Activated T-helper 1 cell treated with anti-CD3 and anti-CD28 coated beads, Interleukin-12 subunit alpha, Interleukin-12 subunit beta, Interleukin-2, Interleukin-4 antibody, amounts not matched to agents 30 ng/mL and 10 ng/mL and 1 ng/mL, durations not matched to agents 14 hours and 24 hours and 36 hours (primary cell): ENCODE data around the gene LRRC41. TPM values are rescaled to one million over a fixed set of nuclear protein-coding genes. Genes with fewer than 3 reads are reported as not detected.
"Not testable (repeated sequence)": the region's sequence is repeated elsewhere in the genome, so short reads cannot be mapped to it uniquely, and the experiment has no call there.

Source experiments
- DNase-seq: peaks from one replicate; pipeline ENCODE4 v3.0.0; 2021; ENCODE audit warnings: low spot score
- H3K27ac Mint-ChIP-seq: one replicate; pipeline ENCODE4 v1.8.0; 2021; ENCODE audit warnings: mild to moderate bottlenecking, mixed read lengths
- H3K27me3 Mint-ChIP-seq: one replicate; pipeline ENCODE4 v1.8.0; 2022; ENCODE audit warnings: mild to moderate bottlenecking, moderate library complexity, mixed read lengths; ENCODE audit not compliant: insufficient read depth
- H3K36me3 Mint-ChIP-seq: one replicate; pipeline ENCODE4 v1.8.0; 2021; ENCODE audit warnings: low read depth, mixed read lengths
- H3K4me1 Mint-ChIP-seq: one replicate; pipeline ENCODE4 v1.8.0; 2021; ENCODE audit warnings: low read depth, mixed read lengths
- H3K4me3 Mint-ChIP-seq: one replicate; pipeline ENCODE4 v1.8.0; 2021; ENCODE audit warnings: mild to moderate bottlenecking, moderate library complexity, mixed read lengths
- H3K9me3 Mint-ChIP-seq: one replicate; pipeline ENCODE4 v1.8.0; 2021; ENCODE audit warnings: mixed read lengths
- intact Hi-C: fragments of 100-400 bp; cut with micrococcal nuclease; formaldehyde crosslinking; loops from one replicate; pipeline ENCODE4 v1.15.1; 2024
- total RNA-seq: library from RNA; stranded (reverse); gene quantifications from 2 replicates; pipeline ENCODE4 v1.2.3, GENCODE V29; 2022

LRRC41 gene
- 62.1 and 62.6 TPM in 2 replicates for total RNA-seq

DNA sequence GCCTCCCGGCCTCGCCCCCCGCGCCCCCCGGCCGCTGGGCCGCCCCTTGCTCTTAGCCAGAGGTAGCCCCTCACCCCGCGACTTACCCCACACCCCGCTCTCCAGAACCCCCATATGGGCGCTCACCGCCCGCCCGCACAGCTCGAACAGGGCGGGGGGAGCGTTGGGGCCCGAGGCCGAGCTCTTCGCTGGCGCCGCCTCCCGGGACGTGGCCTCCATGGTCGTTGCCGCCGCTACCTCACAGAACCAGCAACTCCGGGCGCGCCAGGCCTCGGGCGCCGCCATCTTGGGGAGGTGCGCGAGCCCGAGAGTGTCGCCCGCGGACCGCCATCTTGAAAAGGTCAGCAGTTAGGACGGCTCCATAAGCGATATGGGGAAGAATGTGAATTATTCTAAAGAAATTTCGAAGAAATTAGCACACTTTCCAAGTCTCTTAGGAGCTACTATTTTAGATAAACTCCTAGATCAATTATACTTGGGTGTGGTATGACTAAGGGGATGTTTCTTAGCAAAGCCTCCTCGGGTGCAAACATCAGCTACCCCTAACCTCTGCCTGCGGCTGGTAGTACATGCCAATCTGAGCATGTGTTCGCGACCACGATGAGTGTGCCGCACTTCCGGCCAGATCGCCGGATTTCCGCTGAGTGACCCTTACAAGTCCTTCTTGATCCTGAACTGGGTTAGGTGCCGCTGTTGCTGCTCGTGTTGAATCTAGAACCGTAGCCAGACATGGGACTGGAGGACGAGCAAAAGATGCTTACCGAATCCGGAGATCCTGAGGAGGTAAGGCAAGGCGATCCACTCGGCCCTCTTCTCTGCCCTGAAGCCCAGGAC is at the start of gene LRRC41, which contains the start of gene UQCRH:
Gene LRRC41 (minus strand): TSS at position 579 of the 834 bp plus-strand sequence. CDS start 294 bp downstream, at position 285.
Gene UQCRH (plus strand): TSS at position 661 of the 834 bp plus-strand sequence. CDS start 69 bp downstream, at position 730.
- intact Hi-C loops: loop anchor here (1.0 to 5.0 kb wide), 7 partner anchors 37 to 811 kb away; partner anchors contain the start of genes EFCAB14, MAST2, NSUN4 and RAD54L
- no peaks in the 10 kb centered on the region for H3K9me3 Mint-ChIP-seq
- peak within 1 kb of the TSS; percentile 99 for H3K27ac Mint-ChIP-seq
- H3K4me1 Mint-ChIP-seq: peaks cover 35% of the 10 kb centered on the region
- no peaks in the 10 kb centered on the region for H3K27me3 Mint-ChIP-seq
- peaks cover 19% of the 10 kb centered on the region for H3K36me3 Mint-ChIP-seq
- peak; percentile 92 for DNase-seq
- peak within 1 kb of the TSS; percentile 100 for H3K4me3 Mint-ChIP-seq

DNA sequence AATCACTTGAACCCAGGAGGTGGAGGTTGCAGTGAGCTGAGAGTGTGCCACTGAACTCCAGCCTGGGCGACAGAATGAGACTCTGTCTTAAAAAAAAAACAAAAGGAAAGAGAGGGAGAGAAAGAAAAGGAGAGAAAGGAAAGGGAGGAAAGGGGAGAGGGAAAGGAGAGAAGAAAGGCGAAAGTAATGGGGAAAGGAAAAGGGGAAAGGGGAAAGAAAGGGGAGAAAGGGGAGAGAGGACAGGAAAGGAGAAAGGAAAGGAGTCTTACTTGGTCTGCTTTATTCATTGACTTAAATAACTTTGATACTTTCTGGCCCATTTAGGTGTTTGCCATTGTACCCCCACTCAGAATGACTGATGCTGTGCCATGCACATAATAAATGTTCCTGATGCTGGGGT is 48.9 kb upstream of the LRRC41 start:
- intact Hi-C loops: no loop called here
- Mint-ChIP-seq H3K4me3 (no peak overlapping the region), H3K27me3 (no peaks in the 10 kb centered on the region), H3K36me3 (peaks cover 42% of the 10 kb centered on the region), H3K27ac (no peak overlapping the region), H3K4me1 (peaks cover 11% of the 10 kb centered on the region), H3K9me3 (no peaks in the 10 kb centered on the region)
- DNase-seq: no peak

GRCh38 chr1:46345281-46345680 is 41.9 kb upstream of the LRRC41 start:
- Mint-ChIP-seq H3K4me3 (no peak overlapping the region), H3K36me3 (peaks cover 54% of the 10 kb centered on the region), H3K27me3 (no peaks in the 10 kb centered on the region), H3K27ac (no peak overlapping the region), H3K9me3 (no peaks in the 10 kb centered on the region), H3K4me1 (peaks cover 44% of the 10 kb centered on the region)
- intact Hi-C loops: no loop called here
- DNase-seq: no peak

DNA sequence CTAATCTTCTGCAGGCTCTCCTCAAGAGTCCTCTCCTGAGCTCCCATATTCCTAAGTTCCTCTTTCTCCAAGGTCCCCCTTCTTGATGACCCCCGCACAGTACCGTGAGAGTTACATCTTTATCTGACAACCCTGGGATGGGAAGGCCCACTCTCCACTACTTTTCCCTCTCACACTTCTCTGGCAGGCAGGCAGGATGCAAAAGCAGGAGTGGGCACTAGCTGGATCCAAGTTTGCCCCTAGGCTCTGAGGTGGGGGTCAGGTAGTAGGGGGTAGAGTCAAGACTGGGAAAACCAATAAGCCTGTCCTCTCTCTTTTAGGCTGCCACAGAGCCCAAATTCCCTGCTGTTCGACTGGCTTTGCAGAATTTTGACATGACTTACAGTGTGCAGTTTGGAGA is 41.1 kb upstream of the LRRC41 start:
- H3K9me3 Mint-ChIP-seq: no peaks in the 10 kb centered on the region
- no peak overlapping the region for H3K27ac Mint-ChIP-seq
- no peak for DNase-seq
- peaks cover 50% of the 10 kb centered on the region for H3K36me3 Mint-ChIP-seq
- intact Hi-C loops: loop anchor here (5.0 kb wide), 1 partner anchor 212 kb away; the partner anchor contains the start of gene PIK3R3
- no peak overlapping the region for H3K4me3 Mint-ChIP-seq
- no peaks in the 10 kb centered on the region for H3K27me3 Mint-ChIP-seq
- H3K4me1 Mint-ChIP-seq: peaks cover 48% of the 10 kb centered on the region

GRCh38 chr1:46343705-46344104 is 40.3 kb upstream of the LRRC41 start:
- peaks cover 48% of the 10 kb centered on the region for H3K36me3 Mint-ChIP-seq
- intact Hi-C loops: loop anchor here (5.0 kb wide), 1 partner anchor 211 kb away; the partner anchor contains the start of gene PIK3R3
- H3K4me1 Mint-ChIP-seq: peaks cover 51% of the 10 kb centered on the region
- H3K4me3 Mint-ChIP-seq: no peak overlapping the region
- no peaks in the 10 kb centered on the region for H3K27me3 Mint-ChIP-seq
- DNase-seq: no peak
- no peaks in the 10 kb centered on the region for H3K9me3 Mint-ChIP-seq
- H3K27ac Mint-ChIP-seq: peak overlapping the region; percentile 53

GRCh38 chr1:46343351-46343695 is 39.9 kb upstream of the LRRC41 start:
- H3K27ac Mint-ChIP-seq: peak overlapping the region; percentile 53
- no peak for DNase-seq
- peaks cover 49% of the 10 kb centered on the region for H3K4me1 Mint-ChIP-seq
- H3K27me3 Mint-ChIP-seq: no peaks in the 10 kb centered on the region
- intact Hi-C loops: loop anchor here (5.0 kb wide), 1 partner anchor 211 kb away; the partner anchor contains the start of gene PIK3R3
- H3K4me3 Mint-ChIP-seq: peak overlapping the region; percentile 28
- H3K9me3 Mint-ChIP-seq: no peaks in the 10 kb centered on the region
- H3K36me3 Mint-ChIP-seq: peaks cover 48% of the 10 kb centered on the region

DNA sequence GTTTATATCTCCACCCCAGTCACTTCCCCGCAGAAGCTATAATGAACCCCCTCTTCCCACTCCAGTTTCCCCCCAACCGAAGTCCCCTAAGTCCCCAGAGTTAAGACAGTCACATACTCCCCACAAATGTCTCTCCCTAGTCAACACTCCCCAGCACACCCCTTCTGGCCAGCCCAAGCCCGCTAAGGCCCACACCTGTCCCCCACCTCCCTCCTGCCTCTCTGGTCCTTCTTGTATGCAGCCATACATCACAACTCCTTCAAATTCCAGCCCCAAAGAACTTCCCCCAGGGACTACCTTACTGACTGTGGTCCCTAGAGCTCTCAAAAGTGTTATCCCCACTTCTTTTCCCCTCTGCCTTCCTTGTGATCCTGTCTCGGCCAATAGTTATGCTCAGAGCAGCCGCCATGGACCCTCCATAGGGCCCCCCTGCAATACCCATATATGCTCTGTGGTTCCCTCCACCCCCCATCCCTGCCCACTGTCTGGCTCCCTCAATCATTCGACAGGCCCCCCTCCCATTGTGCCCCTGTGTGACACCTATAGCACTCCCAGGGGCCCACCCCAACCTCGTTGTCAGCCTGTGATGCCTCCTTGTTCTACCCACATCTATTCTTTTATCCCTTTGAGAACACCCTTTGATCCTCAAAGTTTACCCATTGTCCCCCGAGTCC is 39.4 kb upstream of the LRRC41 start:
- H3K27ac Mint-ChIP-seq: peak overlapping the region; percentile 100
- no peak for DNase-seq
- intact Hi-C loops: loop anchor here (5.0 kb wide), 1 partner anchor 211 kb away; the partner anchor contains the start of gene PIK3R3
- peaks cover 43% of the 10 kb centered on the region for H3K36me3 Mint-ChIP-seq
- H3K4me1 Mint-ChIP-seq: peaks cover 44% of the 10 kb centered on the region
- no peaks in the 10 kb centered on the region for H3K27me3 Mint-ChIP-seq
- H3K9me3 Mint-ChIP-seq: no peaks in the 10 kb centered on the region
- peak overlapping the region; percentile 100 for H3K4me3 Mint-ChIP-seq

- H3K27me3 Mint-ChIP-seq: no peaks in the 10 kb centered on the region
- DNase-seq: no peak
- H3K4me1 Mint-ChIP-seq: peaks cover 39% of the 10 kb centered on the region
- peak overlapping the region; percentile 100 for H3K27ac Mint-ChIP-seq
- intact Hi-C loops: loop anchor here (5.0 kb wide), 1 partner anchor 210 kb away; the partner anchor contains the start of gene PIK3R3
- no peaks in the 10 kb centered on the region for H3K9me3 Mint-ChIP-seq
- peak overlapping the region; percentile 100 for H3K4me3 Mint-ChIP-seq
- H3K36me3 Mint-ChIP-seq: peaks cover 38% of the 10 kb centered on the region
These were observed 38.8 kb upstream of the LRRC41 start for GRCh38 chr1:46342084-46342656.

GRCh38 chr1:46341222-46342083 is 38.0 kb upstream of the LRRC41 start:
- peaks cover 39% of the 10 kb centered on the region for H3K4me1 Mint-ChIP-seq
- no peak for DNase-seq
- H3K9me3 Mint-ChIP-seq: no peaks in the 10 kb centered on the region
- no peaks in the 10 kb centered on the region for H3K27me3 Mint-ChIP-seq
- H3K27ac Mint-ChIP-seq: peak overlapping the region; percentile 100
- peaks cover 33% of the 10 kb centered on the region for H3K36me3 Mint-ChIP-seq
- peak overlapping the region; percentile 100 for H3K4me3 Mint-ChIP-seq
- intact Hi-C loops: loop anchor here (2.0 to 5.0 kb wide), 2 partner anchors 209 to 655 kb away; partner anchors contain the start of genes GPBP1L1 and PIK3R3

- intact Hi-C loops: loop anchor here (1.0 to 5.0 kb wide), 6 partner anchors 8 to 757 kb away; partner anchors contain the start of genes GPBP1L1, LRRC41, PIK3R3 and RAD54L
- peak; percentile 83 for DNase-seq
- H3K9me3 Mint-ChIP-seq: no peaks in the 10 kb centered on the region
- no peaks in the 10 kb centered on the region for H3K27me3 Mint-ChIP-seq
- peak within 1 kb of the TSS; percentile 100 for H3K27ac Mint-ChIP-seq
- H3K36me3 Mint-ChIP-seq: peaks cover 29% of the 10 kb centered on the region
- peak within 1 kb of the TSS; percentile 100 for H3K4me3 Mint-ChIP-seq
- H3K4me1 Mint-ChIP-seq: peaks cover 39% of the 10 kb centered on the region
These were observed 37.2 kb upstream of the LRRC41 start, which contains the start of gene NSUN4 for GRCh38 chr1:46340404-46341221. NSUN4 (plus strand) TSS chr1:46340807; CDS start chr1:46340827, 20 bp downstream.

DNA sequence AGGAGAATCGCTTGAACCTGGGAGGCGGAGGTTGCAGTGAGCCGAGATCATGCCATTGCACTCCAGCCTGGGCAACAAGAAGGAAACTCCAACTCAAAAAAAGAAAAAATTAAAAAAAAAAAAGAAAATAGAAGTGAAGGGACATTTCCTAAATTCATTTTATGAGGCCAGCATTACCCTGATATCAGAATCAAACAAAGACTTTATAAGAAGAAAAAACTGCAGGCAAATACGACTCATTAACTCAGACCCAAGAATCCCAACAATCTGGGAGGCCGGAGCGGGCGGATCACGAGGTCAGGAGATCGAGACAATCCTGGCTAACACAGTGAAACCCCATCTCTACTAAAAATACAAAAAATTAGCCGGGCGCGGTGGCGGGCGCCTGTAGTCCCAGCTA is 34.0 kb upstream of the LRRC41 start:
- H3K36me3 Mint-ChIP-seq, H3K9me3 Mint-ChIP-seq, H3K4me3 Mint-ChIP-seq, H3K27ac Mint-ChIP-seq, intact Hi-C loops, DNase-seq, H3K27me3 Mint-ChIP-seq: not testable (repeated sequence)
- peaks cover 27% of the 10 kb centered on the region for H3K4me1 Mint-ChIP-seq
